Lower leg skin (tissue), 4 donors: ENCODE data around the gene ATP1B4. TPM values are rescaled to one million over a fixed set of nuclear protein-coding genes. Genes with fewer than 3 reads are reported as not detected.
"Not testable (repeated sequence)": the region's sequence is repeated elsewhere in the genome, so short reads cannot be mapped to it uniquely, and the experiment has no call there.

Experiments
- DNase-seq, 2 donors: peaks; one replicate each; pipeline ENCODE4 v3.0.0-alpha.2; 2019; ENCODE audit warnings: low spot score in 2 of 2
- H3K4me3 ChIP-seq: fragments of 200-600 bp; sonication (generic); 2 replicates; pipeline ENCODE4 v1.5.1; 2017; ENCODE audit warnings: mild to moderate bottlenecking, low read depth; ENCODE audit not compliant: poor library complexity, severe bottlenecking
- CTCF ChIP-seq, 3 donors: fragments of 450-650 bp; IDR thresholded peaks; one replicate each; pipeline ENCODE4 v1.5.1; 2016; ENCODE audit warnings: antibody characterized with exemption in 3 of 3, mild to moderate bottlenecking in 3 of 3, moderate library complexity in 2 of 3
- POLR2A ChIP-seq, 2 donors: fragments of 450-650 bp; IDR thresholded peaks; one replicate each; pipeline ENCODE4 v1.6.1; 2016 to 2017; ENCODE audit warnings: antibody characterized with exemption in 2 of 2, mild to moderate bottlenecking in 1 of 2, moderate library complexity in 1 of 2
- WGBS, 2 donors: methylation state at CpG; one replicate each; pipeline ENCODE4 v1.1.5; 2018; 5-methylcytosine and 5-hydroxymethylcytosine counted together
- intact Hi-C: fragments of 100-400 bp; cut with DNase I; formaldehyde crosslinking; loops from one replicate; pipeline ENCODE4 v1.15.0; 2023; ENCODE audit warnings: low total_unique reads
- total RNA-seq, 4 donors: library from RNA; depleted of rRNA; stranded (reverse); fragments of >200 nt; gene quantifications; one replicate each; pipeline ENCODE4 v1.1.0, GENCODE V29; 2016

The ATP1B4 gene
- total RNA-seq, 4 donors from 2014 or later, result not detected

- intact Hi-C loops, result no loop called here
- no peak overlapping the region for H3K4me3 ChIP-seq
- no peak for DNase-seq
- 64 to 80% methylated on average over 1 of the region's 1 CpG for WGBS, 2 donors
- TF ChIP-seq POLR2A (IDR thresholded peaks at IDR 0.05) (no peak), CTCF (IDR thresholded peaks at IDR 0.05) (no peak)
These were observed 29.5 kb upstream of the ATP1B4 start for GRCh38 chrX:120332394-120332793.

GRCh38 chrX:120334151-120334550, 27.7 kb upstream of the ATP1B4 start:
- intact Hi-C loops, result no loop called here
- no peak for DNase-seq
- H3K4me3 ChIP-seq, result no peak overlapping the region
- no peak for TF ChIP-seq CTCF (IDR thresholded peaks at IDR 0.05)
- no peak for TF ChIP-seq POLR2A (IDR thresholded peaks at IDR 0.05)
- WGBS, 2 donors, result 18 to 88% methylated on average over 2 of the region's 2 CpGs

- 54 to 94% methylated on average over 1 of the region's 1 CpG for WGBS, 2 donors
- intact Hi-C loops, result no loop called here
- no peak for DNase-seq
- H3K4me3 ChIP-seq, result no peak overlapping the region
- TF ChIP-seq POLR2A (IDR thresholded peaks at IDR 0.05) (no peak), CTCF (IDR thresholded peaks at IDR 0.05) (no peak)
These were observed 27.3 kb upstream of the ATP1B4 start for GRCh38 chrX:120334603-120335002.

GRCh38 chrX:120335289-120335688, 26.6 kb upstream of the ATP1B4 start:
- intact Hi-C loops, result no loop called here
- no peak for TF ChIP-seq POLR2A (IDR thresholded peaks at IDR 0.05)
- TF ChIP-seq CTCF (IDR thresholded peaks at IDR 0.05), result no peak
- WGBS, 2 donors, result 68 to 69% methylated on average over 2 of the region's 2 CpGs
- DNase-seq, result no peak
- H3K4me3 ChIP-seq, result no peak overlapping the region

GRCh38 chrX:120336899-120337298, 25.0 kb upstream of the ATP1B4 start:
- H3K4me3 ChIP-seq, result no peak overlapping the region
- TF ChIP-seq POLR2A (IDR thresholded peaks at IDR 0.05), result no peak
- no peak for TF ChIP-seq CTCF (IDR thresholded peaks at IDR 0.05)
- intact Hi-C loops, result no loop called here
- no peak for DNase-seq

GRCh38 chrX:120344566-120344965, 17.3 kb upstream of the ATP1B4 start:
- H3K4me3 ChIP-seq, intact Hi-C loops, DNase-seq: not testable (repeated sequence)
- 77 to 96% methylated on average over 4 to 11 of the region's 11 CpGs for WGBS, 2 donors
